K562 (cell line): ENCODE data around the gene IL18RAP. TPM values are rescaled to one million over a fixed set of nuclear protein-coding genes. Genes with fewer than 3 reads are reported as not detected.

ENCODE experiments used
- ATAC-seq: fragments of 200-7000 bp; cut with Tn5 transposase; 3 replicates; pipeline ENCODE4 v1.9.1; 2020; ENCODE audit warnings: moderate library complexity
- BruUV-seq: library from RNA; stranded (reverse); fragments of 400-500 nt; replicated peaks from 2 replicates; lab custom pipeline; 2021; lab: Mats Ljungman, UMichigan
- CTCF ChIA-PET: fragments of 300-600 bp; formaldehyde crosslinking; extraction: SDS; loops from one replicate; lab custom pipeline; 2021; ENCODE audit warnings: low intra/inter-chr PET ratio; lab: Yijun Ruan, JAX
- POLR2A ChIA-PET: fragments of 300-600, 350-650 bp; sonication (Branson Sonifier 250); formaldehyde crosslinking; extraction: SDS; loops from one replicate; lab custom pipeline; 2021; ENCODE audit warnings: antibody characterized with exemption, inconsistent platforms; lab: Yijun Ruan, JAX
- DNase-seq, 4 experiments: peaks; one replicate each; pipeline versions ENCODE4 v3.0.0 to v3.0.0-alpha.2; 2011 to 2018; ENCODE audit warnings: low spot score in 3 of 4, mixed read lengths in 3 of 4; ENCODE audit errors: extremely low read depth in 1 of 4
- FAIRE-seq: peaks from 2 replicates; lab custom pipeline; 2011; peaks lifted over from hg19 to GRCh38; lab: Jason Lieb, UNC
- H2AFZ ChIP-seq: 2 replicates; pipeline ENCODE4 v1.6.0; 2011; ENCODE audit warnings: low read depth, low read length, control low read depth, inconsistent platforms
- H3K27ac ChIP-seq: fragments of 200-600 bp; 3 replicates; pipeline ENCODE4 v1.8.0; 2011; ENCODE audit warnings: low read depth, mild to moderate bottlenecking, control low read depth, inconsistent platforms, low read length, moderate library complexity, mixed read lengths; ENCODE audit errors: extremely low read depth
- H3K27me3 ChIP-seq, 2 experiments: fragments of 300-600 bp in 1 of 2; 2 replicates in 1 of 2; 3 replicates in 1 of 2; pipeline versions ENCODE4 v1.6.0 to v1.8.0; 2011; ENCODE audit warnings: inconsistent platforms in 2 of 2, low read length in 2 of 2, mild to moderate bottlenecking in 1 of 2, mixed read lengths in 1 of 2, moderate library complexity in 1 of 2; ENCODE audit not compliant: control insufficient read depth in 2 of 2, insufficient read depth in 2 of 2
- H3K36me3 ChIP-seq: fragments of 300-600 bp; 3 replicates; pipeline ENCODE4 v1.8.0; 2011; ENCODE audit warnings: mild to moderate bottlenecking, low read length, inconsistent platforms; ENCODE audit not compliant: control insufficient read depth, insufficient read depth
- H3K4me1 ChIP-seq, 2 experiments: fragments of 200-600 bp in 1 of 2; replicated peaks in 1 of 2; 2 replicates in 1 of 2; 3 replicates in 1 of 2; pipeline versions ENCODE4 v1.5.1 to v1.8.0; 2011; ENCODE audit warnings: inconsistent platforms in 2 of 2, low read length in 2 of 2, mild to moderate bottlenecking in 1 of 2, mixed read lengths in 1 of 2, moderate library complexity in 1 of 2; ENCODE audit not compliant: control insufficient read depth in 2 of 2, insufficient read depth in 2 of 2
- H3K4me2 ChIP-seq: 2 replicates; pipeline ENCODE4 v1.6.1; 2011; ENCODE audit warnings: low read length, control low read depth, inconsistent platforms, mixed read lengths; ENCODE audit not compliant: insufficient read depth
- H3K4me3 ChIP-seq: fragments of 200-600 bp; sonication (generic), shearing (Covaris generic); 2 replicates; pipeline ENCODE4 v1.5.1; 2016; ENCODE audit warnings: control low read depth, inconsistent platforms
- H3K79me2 ChIP-seq: fragments of 200-600 bp; 3 replicates; pipeline ENCODE4 v1.8.0; 2011; ENCODE audit warnings: low read length, inconsistent platforms; ENCODE audit not compliant: control insufficient read depth, insufficient read depth
- H3K9ac ChIP-seq, 2 experiments: 2 replicates each; pipeline versions ENCODE4 v1.6.0 to v1.6.1; 2011; ENCODE audit warnings: low read depth in 2 of 2, low read length in 2 of 2, control low read depth in 1 of 2, inconsistent platforms in 1 of 2, mild to moderate bottlenecking in 1 of 2, mixed read lengths in 1 of 2; ENCODE audit not compliant: insufficient read depth in 1 of 2
- H3K9me1 ChIP-seq: one replicate; pipeline ENCODE4 v1.6.0; 2011; ENCODE audit warnings: inconsistent platforms, mild to moderate bottlenecking, low read length, moderate library complexity; ENCODE audit not compliant: control insufficient read depth, insufficient read depth
- H3K9me3 ChIP-seq: replicated peaks from 2 replicates; pipeline ENCODE4 v1.5.1; 2011; ENCODE audit warnings: low read depth, low read length, inconsistent platforms; ENCODE audit not compliant: control insufficient read depth, insufficient read depth
- H4K20me1 ChIP-seq: replicated peaks from 2 replicates; pipeline ENCODE4 v1.6.1; 2011; ENCODE audit warnings: low read length, inconsistent platforms, mixed read lengths; ENCODE audit not compliant: control insufficient read depth, insufficient read depth
- ASH1L ChIP-seq: fragments of 450-650 bp; IDR thresholded peaks from 2 replicates; pipeline ENCODE4 v1.6.1; 2018; ENCODE audit warnings: borderline replicate concordance, mild to moderate bottlenecking, low read depth; ENCODE audit not compliant: partially characterized antibody
- ATF4 ChIP-seq: fragments of 450-650 bp; formaldehyde crosslinking; IDR thresholded peaks from 2 replicates; pipeline ENCODE4 v1.4.0; 2022; ENCODE audit warnings: mild to moderate bottlenecking, moderate library complexity
- BHLHE40 ChIP-seq: IDR thresholded peaks from 2 replicates; pipeline ENCODE4 v1.6.1; 2011; ENCODE audit warnings: low read length, improper control_type of control experiment
- CBX1 ChIP-seq: sonication (generic); IDR thresholded peaks from 2 replicates; pipeline ENCODE4 v1.6.1; 2016; ENCODE audit warnings: antibody characterized with exemption, low read depth, mild to moderate bottlenecking
- CXXC5 ChIP-seq: fragments of 250-450 bp; sonication (Bioruptor Pico); IDR thresholded peaks from 2 replicates; pipeline ENCODE4 v1.8.0; 2022; ENCODE audit warnings: inconsistent platforms, mild to moderate bottlenecking, moderate library complexity
- ETV6 ChIP-seq, 3 experiments: fragments of 150-350 bp in 1 of 3; sonication (generic) in 1 of 3; formaldehyde crosslinking in 1 of 3; IDR thresholded peaks; 2 replicates each; pipeline versions ENCODE4 v1.6.1 to v1.8.0; 2014 to 2022; ENCODE audit warnings: borderline replicate concordance in 2 of 3, low read depth in 2 of 3, antibody characterized with exemption in 1 of 3, low read length in 1 of 3, mild to moderate bottlenecking in 1 of 3, missing genetic modification reagents in 1 of 3
- GTF2E2 ChIP-seq: fragments of 200-800 bp; sonication (Bioruptor generic); IDR thresholded peaks from 2 replicates; pipeline ENCODE4 v1.6.1; 2016; ENCODE audit warnings: missing genetic modification characterization, missing compliant biosample characterization
- GTF3C2 ChIP-seq: IDR thresholded peaks from 3 replicates; pipeline ENCODE4 v1.6.1; 2011; ENCODE audit warnings: borderline replicate concordance, mild to moderate bottlenecking, moderate library complexity; ENCODE audit not compliant: insufficient read length; ENCODE audit errors: extremely low read depth
- HNRNPUL1 ChIP-seq: fragments of 200-400 bp; formaldehyde crosslinking; IDR thresholded peaks from 2 replicates; pipeline ENCODE4 v1.6.1; 2017; ENCODE audit warnings: low read length
- JUNB ChIP-seq: fragments of 450-650 bp; formaldehyde crosslinking; conservative IDR thresholded peaks from 2 replicates; pipeline ENCODE4 v1.4.0; 2020; ENCODE audit warnings: mild to moderate bottlenecking
- KDM1A ChIP-seq, 2 experiments: fragments of 450-650 bp; IDR thresholded peaks; 2 replicates each; pipeline ENCODE4 v1.6.1; 2016; ENCODE audit warnings: mild to moderate bottlenecking in 2 of 2
- KLF10 ChIP-seq: fragments of 250-450 bp; sonication (Bioruptor Pico); IDR thresholded peaks from 2 replicates; pipeline ENCODE4 v1.6.1; 2021; ENCODE audit warnings: matching md5 sums
- OTX1 ChIP-seq: fragments of 450-650 bp; formaldehyde crosslinking; IDR thresholded peaks from 2 replicates; pipeline ENCODE4 v1.4.0; 2022; ENCODE audit warnings: mild to moderate bottlenecking
- SREBF1 ChIP-seq: fragments of 150-350 bp; IDR thresholded peaks from 2 replicates; pipeline ENCODE4 v1.6.1; 2014; ENCODE audit warnings: antibody characterized with exemption, low read depth, low read length, borderline replicate concordance
- TAF15 ChIP-seq: fragments of 200-400 bp; formaldehyde crosslinking; IDR thresholded peaks from 2 replicates; pipeline ENCODE4 v1.6.1; 2017; ENCODE audit warnings: mild to moderate bottlenecking, low read depth, low read length, moderate library complexity
- TARDBP ChIP-seq: fragments of 450-650 bp; IDR thresholded peaks from 2 replicates; pipeline ENCODE4 v1.6.1; 2016
- XRCC5 ChIP-seq: fragments of 200-400 bp; formaldehyde crosslinking; IDR thresholded peaks from 2 replicates; pipeline ENCODE4 v1.6.1; 2017; ENCODE audit warnings: low read depth, mild to moderate bottlenecking, low read length
- ZNF586 ChIP-seq: fragments of 450-650 bp; formaldehyde crosslinking; conservative IDR thresholded peaks from 2 replicates; pipeline ENCODE4 v1.4.0; 2020; ENCODE audit warnings: mild to moderate bottlenecking, moderate library complexity
- ZNF780A ChIP-seq: fragments of 250-450 bp; sonication (Bioruptor Pico); IDR thresholded peaks from 2 replicates; pipeline ENCODE4 v1.5.0; 2021; ENCODE audit warnings: mild to moderate bottlenecking
- in situ Hi-C: fragments of 300-500 bp; cut with MboI; formaldehyde crosslinking; loops from 4 replicates; pipeline ENCODE4 v1.15.0; 2018; ENCODE audit warnings: inconsistent platforms, mixed read lengths
- intact Hi-C: fragments of 100-400 bp; cut with micrococcal nuclease; formaldehyde crosslinking; loops from 2 replicates; pipeline ENCODE4 v1.14.2; 2022
- polyA plus RNA-seq, 8 experiments: library from polyadenylated mRNA; depleted of rRNA in 4 of 8; stranded (reverse) in 5 of 8; unstranded in 3 of 8; fragments of >200 nt; fragmentation: Nextera tagmentation in 2 of 8; fragmentation: Illumina TruSeq in 1 of 8; extraction: Ambion mirVana in 2 of 8; extraction: Trizol in 1 of 8; gene quantifications; 2 replicates each; pipeline versions ENCODE4 v1.2.1 to v1.2.3, GENCODE V29; 2011 to 2014; ENCODE audit warnings: inconsistent platforms in 1 of 8, missing spikeins in 1 of 8
- total RNA-seq, 7 experiments: library from RNA; depleted of rRNA in 6 of 7; stranded (reverse); fragments of >200 nt in 6 of 7; fragmentation: Illumina TruSeq in 2 of 7; extraction: Trizol in 2 of 7; gene quantifications; 2 replicates each; pipeline versions ENCODE4 v1.2.1 to v1.2.3, GENCODE V29; 2011 to 2021; ENCODE audit warnings: low replicate concordance in 1 of 7

IL18RAP gene
- total and polyA plus RNA-seq, 9 of the 15 experiments (the other 6 are each of a cell fraction or from before 2014, with no cell fraction given): 1.1 to 20.5 (median 5.8) TPM

GRCh38 chr2:102492006-102492405, 69.0 kb downstream of the IL18RAP start:
- H3K9me3 ChIP-seq: no peaks in the 10 kb centered on the region
- BruUV-seq: no TSS peak
- H4K20me1 ChIP-seq: no peaks in the 10 kb centered on the region
- DNase-seq: no peak
- ChIA-PET CTCF (no interaction called here), POLR2A (interaction anchor here (0.6 kb wide), 1 partner anchor 411 kb away, joined by 3 read pairs; no protein-coding TSS in a partner anchor)
- H2AFZ ChIP-seq: no peak overlapping the region
- TF ChIP-seq GTF2E2 (tag) (no peak), BHLHE40 (no peak), HNRNPUL1 (no peak), OTX1 (no peak), GTF3C2 (no peak), TAF15 (no peak), ZNF780A (CRISPR knock-in tag) (no peak), CXXC5 (CRISPR knock-in tag) (no peak), CBX1 (no peak), JUNB (no peak), SREBF1 (no peak), KDM1A (IDR thresholded peaks at IDR 0.05) (no peak), TARDBP (no peak), ATF4 (CRISPR knock-in tag) (no peak), KLF10 (CRISPR knock-in tag) (no peak), ZNF586 (CRISPR knock-in tag) (no peak), ETV6 (IDR thresholded peaks at IDR 0.05; ENCODE audit: borderline replicate concordance in 1 of 2, low read depth in 2 of 2, low read length in 1 of 2) (no peak), ETV6 (CRISPR knock-in tag; IDR thresholded peaks at IDR 0.05; ENCODE audit: borderline replicate concordance) (no peak), XRCC5 (no peak), ASH1L (no peak)
- H3K4me2 ChIP-seq: no peak overlapping the region
- in situ Hi-C loops: no loop called here
- H3K4me3 ChIP-seq: no peak overlapping the region
- intact Hi-C loops: no loop called here
- H3K36me3 ChIP-seq: no peaks in the 10 kb centered on the region
- no peak for ATAC-seq
- H3K27me3 ChIP-seq: peaks cover 3 to 13% of the 10 kb centered on the region in 2 experiments; a peak in 4 of 5 replicates
- no peak overlapping the region for H3K9ac ChIP-seq
- FAIRE-seq: no peak
- H3K27ac ChIP-seq: no peak overlapping the region
- no peaks in the 10 kb centered on the region for H3K4me1 ChIP-seq
- H3K9me1 ChIP-seq: no peaks in the 10 kb centered on the region
- no peaks in the 10 kb centered on the region for H3K79me2 ChIP-seq
